HEK293T (cell line): ENCODE measurements around the gene RNASE13.

Experiments
- CTCF ChIA-PET: fragments of 350-600 bp; formaldehyde crosslinking; extraction: SDS; loops from one replicate; lab custom pipeline; 2021; ENCODE audit warnings: antibody characterized with exemption, inconsistent platforms; lab: Yijun Ruan, JAX
- POLR2A ChIA-PET: fragments of 350-600 bp; formaldehyde crosslinking; extraction: SDS; loops from one replicate; lab custom pipeline; 2020; ENCODE audit warnings: antibody characterized with exemption, inconsistent platforms; lab: Yijun Ruan, JAX
- DNase-seq: peaks from one replicate; pipeline ENCODE4 v3.0.0; 2012; ENCODE audit warnings: mixed read lengths; ENCODE audit errors: extremely low spot score
- ARNT ChIP-seq: fragments of 450-650 bp; IDR thresholded peaks from 2 replicates; pipeline ENCODE4 v1.6.1; 2017; ENCODE audit warnings: mild to moderate bottlenecking
- BHLHE40 ChIP-seq: fragments of 450-650 bp; IDR thresholded peaks from 2 replicates; pipeline ENCODE4 v1.6.1; 2016; ENCODE audit warnings: mild to moderate bottlenecking, moderate library complexity, borderline replicate concordance
- CTBP1 ChIP-seq: fragments of 450-650 bp; IDR thresholded peaks from 2 replicates; pipeline ENCODE4 v1.6.1; 2016; ENCODE audit warnings: borderline replicate concordance
- ELF4 ChIP-seq: fragments of 450-650 bp; IDR thresholded peaks from 2 replicates; pipeline ENCODE4 v1.6.1; 2017; ENCODE audit warnings: antibody characterized with exemption
- FOXA1 ChIP-seq: fragments of 450-650 bp; IDR thresholded peaks from 2 replicates; pipeline ENCODE4 v1.6.1; 2016; ENCODE audit warnings: mild to moderate bottlenecking
- FOXK2 ChIP-seq: fragments of 450-650 bp; IDR thresholded peaks from 2 replicates; pipeline ENCODE4 v1.6.1; 2016; ENCODE audit warnings: mild to moderate bottlenecking
- FOXM1 ChIP-seq: fragments of 450-650 bp; IDR thresholded peaks from 2 replicates; pipeline ENCODE4 v1.6.1; 2017; ENCODE audit warnings: mild to moderate bottlenecking, borderline replicate concordance
- HDGF ChIP-seq: fragments of 450-650 bp; IDR thresholded peaks from 2 replicates; pipeline ENCODE4 v1.6.1; 2017; ENCODE audit warnings: antibody characterized with exemption, borderline replicate concordance
- L3MBTL2 ChIP-seq: fragments of 450-650 bp; conservative IDR thresholded peaks from 2 replicates; pipeline ENCODE4 v1.6.1; 2016; ENCODE audit warnings: mild to moderate bottlenecking
- LEF1 ChIP-seq: fragments of 450-650 bp; IDR thresholded peaks from 2 replicates; pipeline ENCODE4 v1.6.1; 2017; ENCODE audit warnings: mild to moderate bottlenecking, borderline replicate concordance
- NFRKB ChIP-seq: fragments of 450-650 bp; IDR thresholded peaks from 2 replicates; pipeline ENCODE4 v1.6.1; 2016; ENCODE audit warnings: mild to moderate bottlenecking, moderate library complexity
- PKNOX1 ChIP-seq: fragments of 450-650 bp; IDR thresholded peaks from 2 replicates; pipeline ENCODE4 v1.6.1; 2016
- SP1 ChIP-seq: fragments of 450-650 bp; IDR thresholded peaks from 2 replicates; pipeline ENCODE4 v1.6.1; 2017
- SUZ12 ChIP-seq: fragments of 450-650 bp; IDR thresholded peaks from 2 replicates; pipeline ENCODE4 v1.6.1; 2016; ENCODE audit warnings: mild to moderate bottlenecking
- TARDBP ChIP-seq: fragments of 450-650 bp; IDR thresholded peaks from 2 replicates; pipeline ENCODE4 v1.6.1; 2016
- ZNF384 ChIP-seq: fragments of 450-650 bp; IDR thresholded peaks from 2 replicates; pipeline ENCODE4 v1.6.1; 2016

RNASE13 gene

GRCh38 chr14:20997115-20997514 lies 37.5 kb downstream of the RNASE13 start:
- no peak for DNase-seq
- CTCF ChIA-PET: interaction anchor here (0.5 to 3.5 kb wide), 4 partner anchors 18 to 123 kb away, joined by 3 to 26 read pairs (median 5); no protein-coding TSS in a partner anchor
- TF ChIP-seq ARNT: no peak
- POLR2A ChIA-PET: interaction anchor here (0.8 to 2.4 kb wide), 3 partner anchors 18 to 43 kb away, joined by 4 to 15 read pairs (median 4); no protein-coding TSS in a partner anchor

GRCh38 chr14:20996521-20996920 lies 38.1 kb downstream of the RNASE13 start:
- DNase-seq: no peak
- no peak for TF ChIP-seq SP1
- no peak for TF ChIP-seq FOXM1
- TF ChIP-seq TARDBP: no peak
- TF ChIP-seq NFRKB: no peak
- no peak for TF ChIP-seq ELF4
- TF ChIP-seq SUZ12: no peak
- TF ChIP-seq BHLHE40: no peak
- TF ChIP-seq PKNOX1: no peak
- TF ChIP-seq FOXA1: no peak
- no peak for TF ChIP-seq ARNT
- no peak for TF ChIP-seq LEF1
- no peak for TF ChIP-seq ZNF384
- no peak for TF ChIP-seq L3MBTL2
- TF ChIP-seq HDGF: no peak
- no peak for TF ChIP-seq CTBP1
- TF ChIP-seq FOXK2: no peak
- ChIA-PET POLR2A (interaction anchor here (0.8 kb wide), 1 partner anchor 44 kb away, joined by 4 read pairs; no protein-coding TSS in a partner anchor), CTCF (no interaction called here)

- ChIA-PET CTCF (interaction anchor here (0.6 kb wide), 1 partner anchor 375 kb away, joined by 4 read pairs; no protein-coding TSS in a partner anchor), POLR2A (interaction anchor here (0.7 to 1.8 kb wide), 2 partner anchors 16 to 19 kb away, joined by 3 to 5 read pairs; no protein-coding TSS in a partner anchor)
- TF ChIP-seq SP1 (no peak), FOXM1 (no peak), FOXK2 (no peak), HDGF (no peak), FOXA1 (no peak), NFRKB (no peak), TARDBP (no peak), SUZ12 (no peak), ELF4 (peak; percentile 31; the same call in 1 of the 2 replicates), BHLHE40 (no peak), LEF1 (no peak), ZNF384 (no peak), ARNT (no peak), L3MBTL2 (peak; percentile 87), CTBP1 (no peak), PKNOX1 (peak; percentile 55)
- DNase-seq: peak; percentile 90
Observed at GRCh38 chr14:20989787-20990600, 44.6 kb downstream of the RNASE13 start, which contains the start of gene METTL17. Gene METTL17, plus strand, starts transcription at chr14:20989980. Its CDS starts 23 bp downstream, at chr14:20990003.

- POLR2A ChIA-PET: interaction anchor here (1.1 to 2.0 kb wide), 3 partner anchors 16 to 114 kb away, joined by 3 to 10 read pairs (median 5); no protein-coding TSS in a partner anchor
- CTCF ChIA-PET: interaction anchor here (1.5 kb wide), 1 partner anchor 18 kb away, joined by 3 read pairs; no protein-coding TSS in a partner anchor
- TF ChIP-seq ARNT: no peak
- no peak for TF ChIP-seq LEF1
- TF ChIP-seq PKNOX1: no peak
- no peak for TF ChIP-seq BHLHE40
- no peak for TF ChIP-seq SUZ12
- TF ChIP-seq FOXK2: no peak
- TF ChIP-seq ELF4: no peak
- TF ChIP-seq NFRKB: no peak
- no peak for TF ChIP-seq ZNF384
- TF ChIP-seq TARDBP: no peak
- TF ChIP-seq FOXM1: no peak
- TF ChIP-seq CTBP1: no peak
- TF ChIP-seq SP1: no peak
- TF ChIP-seq HDGF: no peak
- no peak for TF ChIP-seq L3MBTL2
- TF ChIP-seq FOXA1: no peak
- DNase-seq: no peak
Observed at GRCh38 chr14:20989471-20989786, 45.2 kb downstream of the RNASE13 start.

GRCh38 chr14:20988717-20989470 lies 45.7 kb downstream of the RNASE13 start:
- no peak for DNase-seq
- TF ChIP-seq ZNF384 (no peak), FOXK2 (no peak), ELF4 (no peak), SP1 (no peak), FOXA1 (no peak), ARNT (no peak), TARDBP (no peak), LEF1 (no peak), L3MBTL2 (no peak), SUZ12 (no peak), NFRKB (no peak)
- ChIA-PET POLR2A (interaction anchor here (1.1 to 2.0 kb wide), 4 partner anchors 15 to 114 kb away, joined by 3 to 10 read pairs (median 4); no protein-coding TSS in a partner anchor), CTCF (interaction anchor here (1.5 kb wide), 1 partner anchor 17 kb away, joined by 3 read pairs; no protein-coding TSS in a partner anchor)
